ENCODE results near the gene TTC13.

TTC13 gene

Small RNAs within 50 kb of the gene (small RNA-seq; reads per million reads assigned to genes)
- 0 reads per million in 2 experiments for gene RN7SL837P
